Measurements from ENCODE around the gene AGPAT2.

AGPAT2 gene

DNA sequence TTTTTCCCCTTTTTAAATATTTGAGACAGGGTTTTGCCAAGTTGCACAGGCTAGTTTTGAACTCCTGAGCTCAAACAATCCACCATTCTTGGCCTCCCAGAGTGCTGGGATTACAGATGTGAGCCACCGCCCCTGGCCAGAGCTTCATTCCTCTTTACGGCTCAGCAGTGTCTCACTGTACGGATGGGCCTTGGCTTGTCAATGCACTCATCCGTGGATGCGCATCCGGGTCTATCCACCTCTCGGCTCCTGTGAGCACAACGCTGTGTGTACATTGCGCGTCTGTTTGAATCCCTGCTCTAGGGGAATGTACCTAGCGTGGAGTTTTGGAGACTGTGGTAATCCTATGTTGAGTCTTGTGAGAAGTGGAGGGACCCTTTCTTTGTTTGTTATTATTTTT is 35.4 kb downstream of the AGPAT2 start:
- Histone ChIP-seq H3K4me1 (ENCODE audit: control insufficient read depth, insufficient read depth, low read length) (no peaks in the 10 kb centered on the region; the same call in 1 of the 2 replicates), H3K27ac (ENCODE audit: low read length) (no peak overlapping the region), H3K9me3 (ENCODE audit: control insufficient read depth, insufficient read depth, low read length) (no peaks in the 10 kb centered on the region), H3K36me3 (ENCODE audit: control insufficient read depth, insufficient read depth, low read length) (no peaks in the 10 kb centered on the region), H3K4me3 (ENCODE audit: low read length) (no peak overlapping the region), H3K27me3 (ENCODE audit: control insufficient read depth, insufficient read depth, low read length) (no peaks in the 10 kb centered on the region)
- no CpG with 5 or more reads among the region's 11 CpGs for WGBS (ENCODE audit: insufficient coverage, insufficient read length)
- no peak for DNase-seq (ENCODE audit: low read depth, low spot score)

DNA sequence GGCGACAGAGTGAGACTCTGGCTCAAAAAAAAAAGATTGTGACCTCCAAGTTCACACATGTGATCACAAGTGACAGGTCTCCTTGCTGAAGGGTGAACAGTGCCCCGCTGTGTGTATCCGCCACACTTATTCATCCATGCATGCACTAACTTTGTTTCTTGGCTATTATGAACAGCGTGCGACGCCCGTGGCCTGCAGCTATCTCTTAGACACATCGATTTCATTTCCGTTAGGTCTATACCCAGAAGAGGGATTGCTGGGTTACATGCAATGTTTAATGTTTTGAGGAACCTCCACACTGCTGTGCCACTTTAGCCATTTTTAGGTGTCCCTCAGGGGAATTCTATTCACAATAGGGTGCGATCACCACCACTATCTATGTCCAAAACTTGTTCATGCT is 36.6 kb downstream of the AGPAT2 start:
- H3K36me3 ChIP-seq (ENCODE audit: control insufficient read depth, insufficient read depth, low read length) = no peaks in the 10 kb centered on the region
- H3K27me3 ChIP-seq (ENCODE audit: control insufficient read depth, insufficient read depth, low read length) = no peaks in the 10 kb centered on the region
- H3K4me1 ChIP-seq (ENCODE audit: control insufficient read depth, insufficient read depth, low read length) = no peaks in the 10 kb centered on the region; the same call in 1 of the 2 replicates
- no peak overlapping the region for H3K27ac ChIP-seq (ENCODE audit: low read length)
- no peak for DNase-seq (ENCODE audit: low read depth, low spot score)
- no peak overlapping the region for H3K4me3 ChIP-seq (ENCODE audit: low read length)
- no peaks in the 10 kb centered on the region for H3K9me3 ChIP-seq (ENCODE audit: control insufficient read depth, insufficient read depth, low read length)
- no CpG with 5 or more reads among the region's 10 CpGs for WGBS (ENCODE audit: insufficient coverage, insufficient read length)

DNA sequence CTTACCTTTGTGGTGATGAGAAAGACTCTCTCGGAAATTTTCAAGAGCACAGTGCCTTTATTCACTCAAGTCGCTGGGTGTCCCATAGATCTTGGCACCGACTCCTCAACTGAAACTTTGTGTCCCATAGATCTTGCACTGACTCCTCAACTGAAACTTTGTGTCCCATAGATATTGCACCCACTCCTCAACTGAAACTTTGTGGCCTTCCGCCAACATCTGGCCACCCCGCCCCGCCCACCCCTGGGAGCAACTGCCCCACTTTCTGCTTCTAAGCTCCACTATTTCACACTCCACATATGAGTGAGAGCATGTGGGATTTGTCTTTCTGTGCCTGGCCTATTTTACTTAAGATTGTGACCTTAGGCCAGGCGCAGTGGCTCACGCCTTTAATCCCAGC is 37.2 kb downstream of the AGPAT2 start:
- H3K4me3 ChIP-seq (ENCODE audit: low read length) = no peak overlapping the region
- no CpG with 5 or more reads among the region's 8 CpGs for WGBS (ENCODE audit: insufficient coverage, insufficient read length)
- no peak overlapping the region for H3K27ac ChIP-seq (ENCODE audit: low read length)
- H3K36me3 ChIP-seq (ENCODE audit: control insufficient read depth, insufficient read depth, low read length) = no peaks in the 10 kb centered on the region
- H3K27me3 ChIP-seq (ENCODE audit: control insufficient read depth, insufficient read depth, low read length) = no peaks in the 10 kb centered on the region
- no peaks in the 10 kb centered on the region; the same call in 1 of the 2 replicates for H3K4me1 ChIP-seq (ENCODE audit: control insufficient read depth, insufficient read depth, low read length)
- DNase-seq (ENCODE audit: low read depth, low spot score) = no peak
- no peaks in the 10 kb centered on the region for H3K9me3 ChIP-seq (ENCODE audit: control insufficient read depth, insufficient read depth, low read length)

DNA sequence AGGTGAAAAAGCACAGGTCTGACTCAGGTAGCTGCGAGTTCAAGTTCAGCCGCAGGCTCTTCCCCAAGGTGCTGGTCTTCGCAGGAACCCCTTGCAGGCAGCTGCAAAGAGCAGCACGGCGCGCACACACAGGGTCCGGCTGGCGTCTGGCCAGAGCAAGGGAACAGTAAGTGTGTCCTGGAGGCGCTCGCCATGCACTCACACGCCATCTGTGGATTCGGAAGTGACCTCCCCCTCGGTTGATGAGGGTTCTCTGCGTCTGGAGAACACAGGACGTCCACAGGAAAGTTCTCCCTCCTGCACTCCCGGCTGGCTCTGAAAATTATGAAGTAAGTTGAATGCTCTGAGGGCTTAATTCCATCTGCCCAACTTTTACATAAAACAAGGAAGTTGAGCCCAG is 38.5 kb downstream of the AGPAT2 start:
- no peaks in the 10 kb centered on the region for H3K27me3 ChIP-seq (ENCODE audit: control insufficient read depth, insufficient read depth, low read length)
- H3K27ac ChIP-seq (ENCODE audit: low read length) = no peak overlapping the region
- peaks cover 2% of the 10 kb centered on the region; the same call in 1 of the 2 replicates for H3K4me1 ChIP-seq (ENCODE audit: control insufficient read depth, insufficient read depth, low read length)
- no peaks in the 10 kb centered on the region for H3K36me3 ChIP-seq (ENCODE audit: control insufficient read depth, insufficient read depth, low read length)
- no CpG with 5 or more reads among the region's 16 CpGs for WGBS (ENCODE audit: insufficient coverage, insufficient read length)
- H3K4me3 ChIP-seq (ENCODE audit: low read length) = no peak overlapping the region
- no peaks in the 10 kb centered on the region for H3K9me3 ChIP-seq (ENCODE audit: control insufficient read depth, insufficient read depth, low read length)
- DNase-seq (ENCODE audit: low read depth, low spot score) = no peak

- Histone ChIP-seq H3K4me1 (ENCODE audit: control insufficient read depth, insufficient read depth, low read length) (peaks cover 2% of the 10 kb centered on the region; the same call in 1 of the 2 replicates), H3K36me3 (ENCODE audit: control insufficient read depth, insufficient read depth, low read length) (no peaks in the 10 kb centered on the region), H3K4me3 (ENCODE audit: low read length) (no peak overlapping the region), H3K27ac (ENCODE audit: low read length) (no peak overlapping the region), H3K27me3 (ENCODE audit: control insufficient read depth, insufficient read depth, low read length) (no peaks in the 10 kb centered on the region), H3K9me3 (ENCODE audit: control insufficient read depth, insufficient read depth, low read length) (no peaks in the 10 kb centered on the region)
- no CpG with 5 or more reads among the region's 29 CpGs for WGBS (ENCODE audit: insufficient coverage, insufficient read length)
- no peak for DNase-seq (ENCODE audit: low read depth, low spot score)
Observed at GRCh38 chr9:136646827-136647711, 40.2 kb downstream of the AGPAT2 start.

GRCh38 chr9:136645903-136646754 is 41.1 kb downstream of the AGPAT2 start:
- no peak overlapping the region for H3K4me3 ChIP-seq (ENCODE audit: low read length)
- H3K27me3 ChIP-seq (ENCODE audit: control insufficient read depth, insufficient read depth, low read length) = no peaks in the 10 kb centered on the region
- WGBS (ENCODE audit: insufficient coverage, insufficient read length) = no CpG with 5 or more reads among the region's 40 CpGs
- no peaks in the 10 kb centered on the region for H3K9me3 ChIP-seq (ENCODE audit: control insufficient read depth, insufficient read depth, low read length)
- H3K27ac ChIP-seq (ENCODE audit: low read length) = no peak overlapping the region
- peaks cover 2% of the 10 kb centered on the region; the same call in 1 of the 2 replicates for H3K4me1 ChIP-seq (ENCODE audit: control insufficient read depth, insufficient read depth, low read length)
- DNase-seq (ENCODE audit: low read depth, low spot score) = no peak
- no peaks in the 10 kb centered on the region for H3K36me3 ChIP-seq (ENCODE audit: control insufficient read depth, insufficient read depth, low read length)

GRCh38 chr9:136645352-136645902 is 41.8 kb downstream of the AGPAT2 start:
- no peaks in the 10 kb centered on the region for H3K36me3 ChIP-seq (ENCODE audit: control insufficient read depth, insufficient read depth, low read length)
- H3K27me3 ChIP-seq (ENCODE audit: control insufficient read depth, insufficient read depth, low read length) = no peaks in the 10 kb centered on the region
- H3K4me3 ChIP-seq (ENCODE audit: low read length) = no peak overlapping the region
- DNase-seq (ENCODE audit: low read depth, low spot score) = no peak
- H3K4me1 ChIP-seq (ENCODE audit: control insufficient read depth, insufficient read depth, low read length) = peaks cover 2% of the 10 kb centered on the region; the same call in 1 of the 2 replicates
- WGBS (ENCODE audit: insufficient coverage, insufficient read length) = no CpG with 5 or more reads among the region's 18 CpGs
- H3K27ac ChIP-seq (ENCODE audit: low read length) = no peak overlapping the region
- no peaks in the 10 kb centered on the region for H3K9me3 ChIP-seq (ENCODE audit: control insufficient read depth, insufficient read depth, low read length)

GRCh38 chr9:136644593-136645351 is 42.5 kb downstream of the AGPAT2 start:
- H3K9me3 ChIP-seq (ENCODE audit: control insufficient read depth, insufficient read depth, low read length) = no peaks in the 10 kb centered on the region
- H3K4me1 ChIP-seq (ENCODE audit: control insufficient read depth, insufficient read depth, low read length) = peaks cover 2% of the 10 kb centered on the region; the same call in 1 of the 2 replicates
- H3K4me3 ChIP-seq (ENCODE audit: low read length) = no peak overlapping the region
- no CpG with 5 or more reads among the region's 30 CpGs for WGBS (ENCODE audit: insufficient coverage, insufficient read length)
- H3K27ac ChIP-seq (ENCODE audit: low read length) = no peak overlapping the region
- no peaks in the 10 kb centered on the region for H3K27me3 ChIP-seq (ENCODE audit: control insufficient read depth, insufficient read depth, low read length)
- DNase-seq (ENCODE audit: low read depth, low spot score) = no peak
- no peaks in the 10 kb centered on the region for H3K36me3 ChIP-seq (ENCODE audit: control insufficient read depth, insufficient read depth, low read length)

GRCh38 chr9:136644343-136644592 is 43.0 kb downstream of the AGPAT2 start:
- H3K9me3 ChIP-seq (ENCODE audit: control insufficient read depth, insufficient read depth, low read length) = no peaks in the 10 kb centered on the region
- no peaks in the 10 kb centered on the region for H3K36me3 ChIP-seq (ENCODE audit: control insufficient read depth, insufficient read depth, low read length)
- H3K27ac ChIP-seq (ENCODE audit: low read length) = no peak overlapping the region
- no peak overlapping the region for H3K4me3 ChIP-seq (ENCODE audit: low read length)
- DNase-seq (ENCODE audit: low read depth, low spot score) = no peak
- WGBS (ENCODE audit: insufficient coverage, insufficient read length) = no CpG with 5 or more reads among the region's 15 CpGs
- no peaks in the 10 kb centered on the region for H3K27me3 ChIP-seq (ENCODE audit: control insufficient read depth, insufficient read depth, low read length)
- peaks cover 2% of the 10 kb centered on the region; the same call in 1 of the 2 replicates for H3K4me1 ChIP-seq (ENCODE audit: control insufficient read depth, insufficient read depth, low read length)

Measured in iPS DF 6.9 (cell line).